Ovary (tissue), 9 donors: ENCODE measurements around the gene SLC19A1. TPM values are rescaled to one million over a fixed set of nuclear protein-coding genes. Genes with fewer than 3 reads are reported as not detected.

Experiments used
- DNase-seq, 5 donors: peaks; one replicate each; pipeline ENCODE4 v3.0.0-alpha.2; 2019 to 2020
- H3K27ac ChIP-seq, 2 donors: fragments of 200-600 bp; one replicate each; pipeline versions ENCODE4 v1.5.1 to v1.8.0; 2019 to 2022
- H3K27me3 ChIP-seq: fragments of 200-600 bp; one replicate; pipeline ENCODE4 v1.8.0; 2022
- H3K36me3 ChIP-seq: fragments of 200-600 bp; sonication (generic); one replicate; pipeline ENCODE4 v1.5.1; 2019
- H3K4me1 ChIP-seq: one replicate; pipeline ENCODE4 v1.8.1; 2013; ENCODE audit warnings: mild to moderate bottlenecking, moderate library complexity; ENCODE audit not compliant: insufficient read depth
- H3K4me3 ChIP-seq: fragments of 200-600 bp; sonication (generic); one replicate; pipeline ENCODE4 v1.5.1; 2017
- H3K9me3 ChIP-seq, 2 donors: fragments of 200-600 bp in 1 of 2; sonication (generic) in 1 of 2; one replicate each; pipeline versions ENCODE4 v1.5.1 to v1.8.1; 2013 to 2019; ENCODE audit warnings: mild to moderate bottlenecking in 1 of 2, moderate library complexity in 1 of 2
- CTCF ChIP-seq, 3 donors: fragments of 450-650 bp in 2 of 3; fragments of 200-600 bp in 1 of 3; IDR thresholded peaks; one replicate each; pipeline versions ENCODE4 v1.5.1 to v1.8.0; 2016 to 2022; ENCODE audit warnings: antibody characterized with exemption in 3 of 3, mild to moderate bottlenecking in 1 of 3
- EP300 ChIP-seq: sonication (generic); formaldehyde crosslinking; IDR thresholded peaks from one replicate; pipeline ENCODE4 v1.6.1; 2017; ENCODE audit warnings: antibody characterized with exemption
- POLR2A ChIP-seq: fragments of 450-650 bp; IDR thresholded peaks from one replicate; pipeline ENCODE4 v1.6.1; 2017; ENCODE audit warnings: antibody characterized with exemption, mild to moderate bottlenecking, moderate library complexity
- WGBS, 3 donors: extraction: QIAGEN DNeasy Blood & Tissue Kit in 1 of 3; methylation state at CpG; one replicate each; pipeline versions ENCODE4 v1.1.5 to v1.1.7; 2013 to 2017; 5-methylcytosine and 5-hydroxymethylcytosine counted together
- intact Hi-C, 4 donors: fragments of 100-400 bp; cut with DNase I; formaldehyde crosslinking; loops; one replicate each; pipeline versions ENCODE4 v1.11.0 to v1.15.1; 2022 to 2023
- polyA plus RNA-seq, 2 donors: library from polyadenylated mRNA; stranded (reverse); fragments of 200-250 nt in 1 of 2; fragments of 350-450 nt in 1 of 2; fragmentation: Illumina TruSeq in 1 of 2; extraction: RNeasy Lipid Tissue Mini Kit (QIAGEN cat#74804) in 1 of 2; gene quantifications; one replicate each; pipeline ENCODE4 v1.2.3, GENCODE V29; 2013 to 2014
- total RNA-seq, 7 donors: library from RNA; depleted of rRNA in 2 of 7; stranded (reverse); fragments of >200 nt in 2 of 7; fragmentation: NEBNext Ultra II Directional in 3 of 7; extraction: Animal tissue kit (Norgen Biotek cat#: 25700) in 3 of 7; gene quantifications; one replicate each; pipeline versions ENCODE4 v1.1.0 to v1.2.4, GENCODE V29; 2016 to 2023
- donor health status: DM: no; HTN: no; CAD: no; lungs with moderate emphysema.
- donor health status: DM: no; HTN: no; CAD: no.
- donor health status: Bipolar disorder and iron deficiency.
- donor health status: DM: yes; HTN: yes; CAD: no.
- donor health status: DM: no; HTN: no; CAD: no.
- donor health status: DM: yes; HTN: yes; CAD: no.

The SLC19A1 gene
- total and polyA plus RNA-seq, 9 donors, result 0.88 to 18.2 (median 8.1) TPM

- Histone ChIP-seq H3K4me1 (peaks cover 14% of the 10 kb centered on the region), H3K27ac (no peak overlapping the region), H3K9me3 (no peaks in the 10 kb centered on the region), H3K4me3 (no peak overlapping the region), H3K36me3 (no peaks in the 10 kb centered on the region), H3K27me3 (no peaks in the 10 kb centered on the region)
- TF ChIP-seq CTCF (IDR thresholded peaks at IDR 0.05) (no peak), POLR2A (no peak), EP300 (no peak)
- 87 to 91% (median 90%) methylated on average over 21 of the region's 21 CpGs for WGBS, 3 donors
- peak in 4 of 5 donors; percentile 7 to 24 (median 12) for DNase-seq
- intact Hi-C loops, result no loop called here
Measured at GRCh38 chr21:45575993-45576837, 34.0 kb upstream of the SLC19A1 start.

GRCh38 chr21:45575304-45575992 lies 33.2 kb upstream of the SLC19A1 start:
- no peaks in the 10 kb centered on the region for H3K27me3 ChIP-seq
- no peak for TF ChIP-seq CTCF (IDR thresholded peaks at IDR 0.05)
- TF ChIP-seq EP300, result no peak
- TF ChIP-seq POLR2A, result no peak
- peak in 2 of 5 donors; percentile 14 to 37 for DNase-seq
- H3K9me3 ChIP-seq, result no peaks in the 10 kb centered on the region
- no peak overlapping the region for H3K4me3 ChIP-seq
- H3K36me3 ChIP-seq, result no peaks in the 10 kb centered on the region
- peaks cover 14% of the 10 kb centered on the region for H3K4me1 ChIP-seq
- intact Hi-C loops, result no loop called here
- H3K27ac ChIP-seq, result no peak overlapping the region
- WGBS, 3 donors, result 88 to 92% (median 88%) methylated on average over 23 to 26 of the region's 26 CpGs

- TF ChIP-seq POLR2A (no peak), CTCF (IDR thresholded peaks at IDR 0.05) (no peak), EP300 (no peak)
- Histone ChIP-seq H3K4me3 (no peak overlapping the region), H3K4me1 (peaks cover 14% of the 10 kb centered on the region), H3K9me3 (no peaks in the 10 kb centered on the region), H3K27me3 (no peaks in the 10 kb centered on the region), H3K36me3 (no peaks in the 10 kb centered on the region), H3K27ac (peak overlapping the region in 1 of 2 donors; percentile 57)
- intact Hi-C loops, result no loop called here
- DNase-seq, result peak in 3 of 5 donors; percentile 8 to 57 (median 9)
- 26 to 56% (median 33%) methylated on average over 11 to 14 of the region's 14 CpGs for WGBS, 3 donors
Measured at GRCh38 chr21:45574691-45575090, 32.5 kb upstream of the SLC19A1 start.

GRCh38 chr21:45574081-45574501 lies 31.9 kb upstream of the SLC19A1 start:
- H3K36me3 ChIP-seq, result no peaks in the 10 kb centered on the region
- H3K4me3 ChIP-seq, result no peak overlapping the region
- peak in 3 of 5 donors; percentile 15 to 48 (median 16) for DNase-seq
- H3K4me1 ChIP-seq, result peaks cover 14% of the 10 kb centered on the region
- H3K9me3 ChIP-seq, result no peaks in the 10 kb centered on the region
- 49 to 71% (median 61%) methylated on average over 25 of the region's 25 CpGs for WGBS, 3 donors
- intact Hi-C loops, result no loop called here
- H3K27ac ChIP-seq, result peak overlapping the region in 1 of 2 donors; percentile 57
- H3K27me3 ChIP-seq, result no peaks in the 10 kb centered on the region
- TF ChIP-seq CTCF (IDR thresholded peaks at IDR 0.05), result no peak
- TF ChIP-seq POLR2A, result no peak
- TF ChIP-seq EP300, result no peak
